ENCODE measurements around the gene PYGO1. TPM values are rescaled to one million over a fixed set of nuclear protein-coding genes. Genes with fewer than 3 reads are reported as not detected.

The PYGO1 gene
- polyA plus RNA-seq, 3 donors = not detected

GRCh38 chr15:55590788-55591187 is 2.6 kb upstream of the PYGO1 start:
- no peak for DNase-seq
- Histone ChIP-seq H3K36me3 (replicated peaks in 1 of 2; ENCODE audit: control insufficient read depth in 1 of 2, insufficient read depth in 2 of 2, low read length in 2 of 2) (no peaks in the 10 kb centered on the region), H3K27ac (ENCODE audit: low read depth in 1 of 2, low read length in 2 of 2) (no peak overlapping the region), H3K4me3 (replicated peaks in 1 of 3; ENCODE audit: low read depth in 2 of 3, low read length in 3 of 3) (no peak overlapping the region), H3K27me3 (ENCODE audit: control insufficient read depth in 2 of 2, insufficient read depth in 2 of 2, low read length in 2 of 2) (peaks cover 40 to 47% of the 10 kb centered on the region in 2 donors), H3K9ac (ENCODE audit: insufficient read depth, low read length, poor library complexity, severe bottlenecking) (no peak overlapping the region), H4K20me1 (ENCODE audit: insufficient read depth, low read length) (no peaks in the 10 kb centered on the region), H3K9me3 (replicated peaks in 1 of 2; ENCODE audit: control insufficient read depth in 1 of 2, insufficient read depth in 1 of 2, low read length in 2 of 2) (peaks cover 6 to 23% of the 10 kb centered on the region in 2 donors), H2AFZ (ENCODE audit: insufficient read depth, low read depth, low read length, poor library complexity, severe bottlenecking) (no peak overlapping the region), H3K4me1 (ENCODE audit: control insufficient read depth in 1 of 2, insufficient read depth in 2 of 2, low read length in 2 of 2) (peaks cover 6 to 11% of the 10 kb centered on the region in 2 donors), H3K4me2 (replicated peaks; ENCODE audit: extremely low read depth, low read length, poor library complexity, severe bottlenecking) (no peak overlapping the region), H3K79me2 (ENCODE audit: insufficient read depth, low read length) (no peaks in the 10 kb centered on the region)
- no peak for TF ChIP-seq CTCF (IDR thresholded peaks at IDR 0.05)
- intact Hi-C loops (cut with micrococcal nuclease) = no loop called here
- H3K27ac Mint-ChIP-seq = no peak overlapping the region
- H3K9me3 Mint-ChIP-seq = peaks cover 4 to 21% (median 15%) of the 10 kb centered on the region in 7 donors
- 80% methylated on average over 1 of the region's 3 CpGs for whole genome bisulfite sequencing (ENCODE audit: insufficient coverage)
- H3K4me3 Mint-ChIP-seq = peak overlapping the region in 1 of 2 donors; percentile 37
- H3K27me3 Mint-ChIP-seq (ENCODE audit: low read depth in 3 of 3) = peaks cover 42 to 49% (median 43%) of the 10 kb centered on the region in 3 donors
- peaks cover 4 to 6% of the 10 kb centered on the region in 2 donors for H3K36me3 Mint-ChIP-seq
- peaks cover 7% of the 10 kb centered on the region for H3K4me1 Mint-ChIP-seq

GRCh38 chr15:55589287-55589686 is 1.1 kb upstream of the PYGO1 start:
- H3K9me3 Mint-ChIP-seq = peaks cover 4 to 21% (median 15%) of the 10 kb centered on the region in 7 donors
- peaks cover 7% of the 10 kb centered on the region for H3K4me1 Mint-ChIP-seq
- Histone ChIP-seq H4K20me1 (ENCODE audit: insufficient read depth, low read length) (no peaks in the 10 kb centered on the region), H3K9me3 (replicated peaks in 1 of 2; ENCODE audit: control insufficient read depth in 1 of 2, insufficient read depth in 1 of 2, low read length in 2 of 2) (peaks cover 6 to 23% of the 10 kb centered on the region in 2 donors), H3K79me2 (ENCODE audit: insufficient read depth, low read length) (no peaks in the 10 kb centered on the region), H3K4me3 (replicated peaks in 1 of 3; ENCODE audit: low read depth in 2 of 3, low read length in 3 of 3) (no peak overlapping the region), H3K27me3 (ENCODE audit: control insufficient read depth in 2 of 2, insufficient read depth in 2 of 2, low read length in 2 of 2) (peaks cover 55 to 62% of the 10 kb centered on the region in 2 donors), H3K27ac (ENCODE audit: low read depth in 1 of 2, low read length in 2 of 2) (no peak overlapping the region), H3K4me1 (ENCODE audit: control insufficient read depth in 1 of 2, insufficient read depth in 2 of 2, low read length in 2 of 2) (peaks cover 6 to 11% of the 10 kb centered on the region in 2 donors), H3K36me3 (replicated peaks in 1 of 2; ENCODE audit: control insufficient read depth in 1 of 2, insufficient read depth in 2 of 2, low read length in 2 of 2) (no peaks in the 10 kb centered on the region), H3K9ac (ENCODE audit: insufficient read depth, low read length, poor library complexity, severe bottlenecking) (no peak overlapping the region), H3K4me2 (replicated peaks; ENCODE audit: extremely low read depth, low read length, poor library complexity, severe bottlenecking) (no peak overlapping the region), H2AFZ (ENCODE audit: insufficient read depth, low read depth, low read length, poor library complexity, severe bottlenecking) (no peak overlapping the region)
- WGBS (ENCODE audit: insufficient coverage) = 96% methylated on average over 4 of the region's 10 CpGs
- H3K27me3 Mint-ChIP-seq (ENCODE audit: low read depth in 3 of 3) = peaks cover 43 to 50% (median 45%) of the 10 kb centered on the region in 3 donors
- H3K4me3 Mint-ChIP-seq = peak overlapping the region; percentile 4 to 77
- H3K36me3 Mint-ChIP-seq = peaks cover 4 to 6% of the 10 kb centered on the region in 2 donors
- intact Hi-C loops (cut with micrococcal nuclease) = no loop called here
- no peak overlapping the region for H3K27ac Mint-ChIP-seq
- no peak for DNase-seq
- no peak for TF ChIP-seq CTCF (IDR thresholded peaks at IDR 0.05)
